NCI-H82 treated with DMSO at 0.1 percent for 48 hours (cell line): ENCODE measurements around the gene ONECUT2.

Experiments used
- DNase-seq: peaks from one replicate; lab custom pipeline; 2025; ENCODE audit not compliant: unreplicated experiment; lab: John Stamatoyannopoulos, UW

ONECUT2 gene

GRCh38 chr18:57523171-57523956 is 88.2 kb downstream of the ONECUT2 start:
- no peak for DNase-seq

GRCh38 chr18:57527556-57528229 is 92.5 kb downstream of the ONECUT2 start:
- DNase-seq = no peak

DNA sequence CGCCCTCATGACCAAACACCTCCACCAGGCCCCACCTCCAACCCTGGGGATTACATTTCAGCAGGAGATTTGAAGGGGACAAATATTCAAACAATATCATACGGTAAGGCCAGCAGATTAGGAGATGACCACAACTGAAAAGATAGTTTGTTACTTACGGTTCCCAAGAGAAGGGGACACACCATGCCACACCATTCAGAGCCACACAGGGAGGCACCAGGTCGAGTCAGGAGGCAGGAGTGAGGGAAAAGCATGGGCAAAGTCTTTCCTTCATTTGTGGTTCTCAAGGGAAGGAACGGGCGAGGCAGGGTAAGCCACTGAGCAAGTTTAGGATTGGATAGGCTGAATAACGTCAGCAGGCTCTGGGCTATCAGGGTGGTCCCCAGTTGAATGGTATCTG is 94.0 kb downstream of the ONECUT2 start:
- DNase-seq = no peak

DNA sequence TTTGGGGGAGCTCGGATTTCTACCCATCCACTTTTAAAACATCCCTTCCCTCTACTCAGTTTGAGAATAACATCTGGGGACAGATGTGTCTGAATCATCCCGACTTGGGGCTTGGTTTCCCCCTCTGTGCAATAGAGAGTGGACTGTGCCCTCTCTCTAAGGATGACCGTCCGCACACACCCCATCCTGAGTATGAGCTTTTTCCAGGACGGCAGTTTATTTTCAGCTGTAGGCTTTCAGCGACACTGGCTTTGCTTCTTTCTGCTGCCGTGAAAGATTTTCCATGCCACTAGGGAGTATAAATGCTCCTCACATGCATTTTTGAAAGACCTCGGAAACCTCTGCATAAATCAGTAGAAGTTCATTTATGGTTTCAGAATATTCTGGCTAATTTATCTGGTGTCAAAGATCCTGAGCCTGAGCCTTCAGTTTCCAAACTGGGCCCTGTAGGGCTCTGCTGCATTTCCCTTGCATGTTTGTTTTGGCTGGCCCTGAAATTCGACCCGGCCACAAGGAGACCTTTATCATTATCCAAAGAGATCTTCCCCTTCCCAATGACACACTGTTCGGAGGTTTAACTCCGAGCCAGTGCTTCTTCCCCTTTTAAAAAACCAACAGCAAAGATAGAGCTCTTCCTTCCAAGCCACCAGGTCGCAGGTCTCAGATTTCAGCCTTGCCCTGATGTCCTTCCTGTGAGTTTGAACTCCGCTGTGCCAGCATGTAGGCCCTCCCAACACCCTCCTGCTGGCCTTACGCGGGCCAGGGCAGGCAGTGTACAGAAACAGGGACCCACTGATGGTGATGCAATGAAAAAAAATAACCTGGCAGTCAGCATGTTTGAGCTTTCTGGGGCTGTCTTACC is 98.1 kb downstream of the ONECUT2 start:
- DNase-seq = no peak

- DNase-seq = no peak
These were observed 98.8 kb downstream of the ONECUT2 start for GRCh38 chr18:57533868-57534510.

DNA sequence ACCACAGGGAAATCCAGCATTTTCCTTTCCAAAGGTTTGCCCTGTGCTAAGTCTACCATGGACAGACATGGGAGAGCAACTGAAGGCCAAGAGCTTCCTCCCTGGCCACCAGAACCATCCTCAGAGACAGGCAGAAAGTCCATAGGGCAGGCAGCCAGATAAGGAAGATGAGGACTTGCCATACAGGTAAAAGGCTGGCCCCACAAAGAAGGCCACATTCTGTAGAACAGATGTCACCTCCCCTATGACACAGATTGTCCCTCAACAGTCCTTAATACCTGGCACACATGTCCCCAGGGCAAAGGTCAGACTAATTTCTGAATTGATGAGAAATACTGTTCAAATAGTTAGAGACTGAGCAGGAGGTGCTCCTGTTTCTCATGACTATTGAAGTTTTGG is 99.3 kb downstream of the ONECUT2 start:
- DNase-seq = no peak

- no peak for DNase-seq
These were observed 103.4 kb downstream of the ONECUT2 start for GRCh38 chr18:57538614-57539013.

DNA sequence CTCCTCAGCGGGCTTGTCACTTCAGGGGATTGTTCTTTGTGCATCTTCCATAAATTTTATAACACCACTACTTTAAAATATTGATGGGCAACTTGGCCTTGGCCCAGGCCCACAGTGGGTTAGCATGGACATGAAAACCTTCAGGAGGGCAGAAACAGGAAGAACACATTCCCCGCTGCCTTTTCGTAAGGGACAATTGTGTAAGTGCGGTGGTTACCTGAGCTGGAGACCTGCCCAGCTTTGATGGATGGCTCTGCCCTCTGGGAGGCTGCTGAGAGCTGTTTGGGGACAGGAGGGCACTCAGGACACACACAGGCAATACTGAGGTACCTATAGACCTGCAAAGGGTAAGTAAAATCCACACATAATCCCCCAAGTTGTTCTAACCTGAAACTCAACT is 104.5 kb downstream of the ONECUT2 start:
- DNase-seq = no peak
